HG02642 (cell line): ENCODE measurements around the gene ISCU.
A peak's percentile ranks its signal among the peaks of the same experiment; 100 is the strongest.
"Not testable (repeated sequence)": the region's sequence is repeated elsewhere in the genome, so short reads cannot be mapped to it uniquely, and the experiment has no call there.

Experiments
- ATAC-seq: cut with Tn5 transposase; IDR thresholded peaks from one replicate; pipeline ENCODE4 v1.9.1; 2021; ENCODE audit warnings: mild to moderate bottlenecking; ENCODE audit not compliant: unreplicated experiment, poor library complexity

The ISCU gene

GRCh38 chr12:108568338-108569154, 6.2 kb downstream of the ISCU start:
- peak; percentile 69 for ATAC-seq

DNA sequence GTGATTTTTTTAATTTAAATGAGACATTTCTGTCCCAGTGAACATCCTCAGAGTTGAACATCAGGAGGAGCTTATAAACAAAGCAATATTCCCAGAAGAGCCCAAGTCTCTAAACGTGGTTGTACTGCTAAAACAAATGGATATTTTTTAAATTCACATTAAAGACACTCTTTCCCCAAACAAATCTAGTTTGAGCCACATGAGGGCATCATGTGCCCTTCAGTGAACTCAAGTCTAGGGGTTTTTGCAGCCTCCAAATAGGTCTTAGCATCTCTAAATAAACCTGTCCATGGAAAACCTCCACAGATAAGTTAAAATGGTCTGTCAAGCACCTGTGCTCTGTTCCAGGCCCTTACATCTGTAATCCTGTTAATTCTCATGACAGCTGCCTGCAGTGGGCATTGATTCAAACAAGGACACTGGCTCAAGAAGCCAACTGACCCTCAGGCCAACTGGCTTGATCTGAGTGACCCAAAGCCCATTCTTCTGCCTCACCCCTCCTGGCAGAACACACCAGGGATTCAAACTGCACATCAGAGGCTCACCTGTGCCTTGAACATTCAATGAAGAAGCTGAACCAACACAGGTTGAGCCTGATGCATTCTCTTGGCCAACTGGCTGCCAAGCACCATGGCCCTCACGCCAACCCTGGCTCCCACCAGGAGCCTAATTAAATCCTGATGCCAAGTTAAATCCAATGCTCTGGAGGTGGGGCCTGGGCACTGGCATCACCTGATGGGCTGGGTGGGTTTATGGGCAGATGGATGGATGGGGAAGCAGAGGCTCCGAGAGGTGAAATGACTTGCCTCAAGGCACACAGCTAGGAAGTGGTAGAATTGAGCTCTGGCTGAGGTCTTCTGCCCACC, 8.6 kb downstream of the ISCU start:
- no peak for ATAC-seq

DNA sequence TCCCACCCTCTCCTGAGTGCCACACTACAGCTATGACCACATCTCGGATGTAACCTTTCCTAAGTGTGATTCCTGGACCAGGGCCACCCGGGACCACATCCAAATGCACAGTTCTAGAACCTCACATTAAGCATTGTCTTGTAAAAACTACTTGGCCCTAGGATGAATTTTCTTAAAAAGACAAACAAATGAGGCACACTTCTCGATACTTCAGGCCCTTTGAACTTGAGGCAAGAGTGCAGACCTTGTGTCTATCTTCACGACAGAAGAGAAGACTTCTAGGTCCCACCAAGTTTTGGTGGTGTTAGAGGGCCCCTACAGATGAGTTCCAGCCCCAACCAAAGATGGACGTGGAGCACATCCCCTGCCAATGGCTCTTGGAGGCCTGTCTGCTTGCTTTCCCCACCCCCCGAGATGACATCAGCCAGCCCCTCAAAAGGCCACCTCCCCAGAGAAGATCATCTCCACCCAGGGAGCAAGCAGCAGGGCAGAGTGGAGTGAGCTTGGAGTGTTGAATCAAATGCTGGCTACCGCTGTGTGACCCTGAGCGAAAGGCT, 9.3 kb downstream of the ISCU start:
- no peak for ATAC-seq

- no peak for ATAC-seq
Observed at GRCh38 chr12:108572166-108572790, 9.9 kb downstream of the ISCU start.

- ATAC-seq = peak; percentile 23
Observed at GRCh38 chr12:108573317-108573716, 10.9 kb downstream of the ISCU start.

- ATAC-seq = not testable (repeated sequence)
Observed at GRCh38 chr12:108574276-108574675, 11.9 kb downstream of the ISCU start.

DNA sequence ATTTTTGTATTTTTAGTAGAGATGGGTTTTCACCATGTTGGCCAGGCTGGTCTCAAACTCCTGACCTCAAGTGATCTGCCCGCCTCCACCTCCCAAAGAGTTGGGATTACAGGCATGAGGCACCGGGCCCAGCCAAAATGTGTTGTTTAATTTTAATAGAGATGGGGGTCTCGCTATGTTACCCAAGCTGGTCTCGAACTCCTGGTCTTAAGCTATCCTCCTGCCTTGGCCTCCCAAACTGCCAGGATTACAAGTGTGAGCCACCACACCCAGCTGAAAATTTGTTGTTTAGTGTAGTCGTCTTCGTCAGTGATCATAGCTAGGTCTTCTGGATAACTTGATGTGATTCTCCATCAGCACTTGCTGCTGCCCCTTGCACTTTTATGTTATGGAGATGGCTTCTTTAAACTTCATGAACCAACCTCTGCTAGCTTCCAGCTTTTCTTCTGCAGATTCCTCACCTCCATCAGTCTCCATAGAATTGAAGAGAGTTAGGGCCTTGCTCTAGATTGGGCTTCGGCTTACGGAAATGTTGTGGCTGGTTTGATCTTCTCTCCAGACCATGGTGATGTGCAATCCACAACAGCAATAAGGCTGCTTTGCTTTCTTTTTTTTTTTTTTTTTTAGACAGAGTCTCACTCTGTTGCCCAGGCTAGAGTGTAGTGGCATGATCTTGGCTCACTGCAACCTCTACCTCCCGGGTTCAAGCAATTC, 13.0 kb downstream of the ISCU start:
- ATAC-seq = no peak

- no peak for ATAC-seq
Observed at GRCh38 chr12:108576660-108577234, 14.4 kb downstream of the ISCU start.

DNA sequence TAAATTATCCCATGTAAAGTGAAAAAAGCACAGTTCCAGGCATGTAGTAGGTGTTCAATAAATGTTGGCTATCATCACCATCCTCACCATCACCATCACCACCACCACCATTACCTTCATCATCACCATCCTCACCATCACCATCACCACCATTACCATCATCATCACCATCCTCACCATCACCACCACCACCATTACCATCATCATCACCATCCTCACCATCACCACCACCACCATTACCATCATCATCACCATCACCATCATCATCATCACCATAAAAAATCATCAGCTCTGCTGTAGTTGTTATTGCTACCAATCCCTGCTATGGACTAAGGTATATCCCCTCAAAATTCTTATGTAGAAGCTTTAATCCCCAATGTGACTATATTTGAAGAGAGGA, 15.1 kb downstream of the ISCU start:
- no peak for ATAC-seq

- no peak for ATAC-seq
Observed at GRCh38 chr12:108578264-108578663, 15.9 kb downstream of the ISCU start.

DNA sequence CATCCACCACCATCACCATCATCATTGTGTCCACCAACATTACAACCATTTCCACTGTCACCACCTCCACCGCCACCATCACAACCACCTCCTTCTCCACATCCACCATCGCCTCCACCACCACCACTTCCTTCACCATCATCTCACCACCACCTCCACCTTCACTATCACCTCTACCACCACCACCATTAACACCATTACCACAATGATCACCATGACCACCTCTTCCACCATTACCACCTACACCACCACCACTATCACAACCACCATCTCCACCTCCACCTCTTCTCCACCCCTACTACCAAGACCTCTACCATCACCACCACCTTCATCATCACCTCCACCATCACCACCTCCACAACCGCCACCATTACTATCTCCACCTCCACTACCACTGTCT, 16.4 kb downstream of the ISCU start:
- ATAC-seq = no peak

DNA sequence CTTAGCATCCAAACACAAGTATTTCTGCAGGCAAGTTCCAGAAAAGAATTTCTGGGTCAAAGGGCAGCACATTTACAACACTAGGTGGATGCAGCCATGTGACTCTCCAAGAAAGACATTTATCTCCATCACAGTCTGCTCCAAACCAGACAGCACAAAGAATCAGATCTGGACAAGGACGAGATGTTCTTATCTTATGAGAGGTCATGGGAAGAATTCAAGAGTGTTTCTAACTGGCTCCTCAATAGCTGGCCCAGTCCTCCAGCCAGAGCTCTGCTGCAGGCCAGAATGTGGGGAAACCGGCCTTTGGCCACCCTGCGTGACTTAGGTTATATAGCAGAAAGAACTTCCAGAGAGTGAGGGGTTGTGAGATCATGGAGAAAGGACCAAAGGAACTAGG, 18.1 kb downstream of the ISCU start:
- no peak for ATAC-seq

GRCh38 chr12:108581311-108582227, 19.2 kb downstream of the ISCU start:
- no peak for ATAC-seq

DNA sequence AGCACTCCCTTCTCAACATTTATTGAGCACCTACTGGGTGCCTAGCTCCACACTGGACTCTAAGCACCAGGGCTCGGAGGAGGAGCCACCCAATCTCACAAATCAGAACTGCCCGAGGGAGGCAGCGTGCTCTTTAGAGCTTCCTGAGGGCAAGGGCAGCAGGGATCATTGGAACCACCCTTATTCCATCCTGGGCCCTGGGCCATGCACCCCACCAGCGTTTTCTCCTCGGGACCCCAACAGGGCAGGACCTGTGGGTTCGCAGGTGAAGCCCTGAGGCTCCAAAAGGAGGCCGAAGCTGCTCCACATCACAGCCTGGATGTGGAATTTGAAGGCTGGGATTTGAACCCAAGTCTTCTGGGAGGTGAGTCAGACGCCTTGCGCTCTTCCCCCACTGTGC, 20.1 kb downstream of the ISCU start:
- no peak for ATAC-seq

- no peak for ATAC-seq
Observed at GRCh38 chr12:108582978-108583770, 20.8 kb downstream of the ISCU start.

- no peak for ATAC-seq
Observed at GRCh38 chr12:108583991-108584390, 21.6 kb downstream of the ISCU start.

GRCh38 chr12:108584456-108585065, 22.2 kb downstream of the ISCU start:
- no peak for ATAC-seq

DNA sequence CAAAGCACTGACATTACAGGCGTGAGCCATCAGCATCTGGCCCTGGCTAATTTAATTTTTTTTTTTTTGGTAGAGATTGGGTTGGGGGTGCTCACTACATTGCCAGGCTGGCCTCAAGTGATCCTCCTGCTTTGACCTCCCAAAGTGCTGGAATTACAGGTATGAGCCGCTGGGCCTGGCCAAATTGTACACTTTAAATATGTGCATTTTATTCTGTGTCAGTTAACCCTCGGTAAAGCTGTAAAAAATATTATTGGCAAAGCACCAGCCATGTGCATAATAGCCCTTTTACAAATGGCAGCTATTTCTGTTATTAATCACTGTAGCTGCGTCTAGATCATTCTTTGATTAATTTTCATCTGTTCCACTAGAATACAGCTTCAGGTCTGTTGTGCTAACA, 23.5 kb downstream of the ISCU start:
- no peak for ATAC-seq
